ENCODE measurements around the gene PALM. TPM values are rescaled to one million over a fixed set of nuclear protein-coding genes. Genes with fewer than 3 reads are reported as not detected.

Gene PALM
- total and polyA plus RNA-seq, 9 of the 15 experiments (the other 6 are each of a cell fraction or from before 2014, with no cell fraction given): 0.04 to 6.6 (median 1.7) TPM

DNA sequence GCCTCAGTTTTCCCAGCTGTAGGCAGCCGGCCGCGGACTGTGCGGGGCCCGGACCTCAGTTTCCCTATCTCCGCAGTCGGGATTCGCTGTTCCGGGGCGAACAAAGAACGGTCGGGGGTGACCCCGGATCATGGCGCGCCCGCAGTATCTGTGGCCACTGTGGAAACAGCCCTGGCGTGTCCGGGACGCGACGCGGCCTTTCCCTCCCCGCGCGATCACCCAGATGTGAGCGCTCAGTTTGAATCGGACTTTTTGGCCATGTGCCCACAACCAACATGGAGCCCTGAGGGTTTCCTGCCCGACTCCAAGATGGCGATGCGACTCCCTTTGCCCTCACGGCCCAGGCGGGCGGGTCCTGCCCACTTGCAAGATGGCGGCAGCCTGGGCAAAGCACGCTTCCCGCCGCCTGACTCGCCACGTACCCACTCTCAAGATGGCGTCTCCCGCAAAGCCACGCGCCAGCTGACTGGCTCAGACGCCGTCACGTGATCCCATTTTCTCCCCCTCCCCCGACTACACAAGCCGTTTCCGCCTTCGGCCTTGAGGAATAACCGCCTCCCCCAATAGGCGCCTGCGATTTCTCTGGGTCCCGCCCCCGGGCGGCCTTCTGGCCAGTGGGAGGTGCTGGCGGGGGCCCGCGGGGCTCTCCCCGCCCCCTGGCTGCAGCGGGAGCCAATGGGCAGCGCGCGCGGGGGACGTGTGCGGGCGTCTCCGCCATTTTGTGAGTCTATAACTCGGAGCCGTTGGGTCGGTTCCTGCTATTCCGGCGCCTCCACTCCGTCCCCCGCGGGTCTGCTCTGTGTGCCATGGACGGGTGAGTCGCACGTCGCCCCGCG lies 88.2 kb downstream of the PALM start, which contains the start of gene PTBP1 (continued):
- TF ChIP-seq GATAD2A (IDR thresholded peaks at IDR 0.05) (peak; percentile 54; the same call in 1 of the 2 replicates), MYC (IDR thresholded peaks at IDR 0.05; ENCODE audit: low read depth, low read length) (peak; percentile 99), MYC (CRISPR knock-in tag; IDR thresholded peaks at IDR 0.05; ENCODE audit: borderline replicate concordance, low read depth) (peak; percentile 88), HDAC6 (IDR thresholded peaks at IDR 0.05; ENCODE audit: low read depth, low read length) (no peak), MXI1 (IDR thresholded peaks at IDR 0.05; ENCODE audit: low read depth, low read length) (peak; percentile 79), SP2 (IDR thresholded peaks at IDR 0.05; ENCODE audit: extremely low read depth, low read depth, low read length, poor library complexity, severe bottlenecking) (peak; percentile 91), MTA3 (IDR thresholded peaks at IDR 0.05; ENCODE audit: borderline replicate concordance) (peak; percentile 82; the same call in 1 of the 2 replicates), ZEB2 (IDR thresholded peaks at IDR 0.05) (no peak), ZBTB8A (IDR thresholded peaks at IDR 0.05; ENCODE audit: partially characterized antibody) (no peak), C11orf30 (IDR thresholded peaks at IDR 0.05; ENCODE audit: low read depth) (no peak), EWSR1 (IDR thresholded peaks at IDR 0.05; ENCODE audit: borderline replicate concordance, low read depth, partially characterized antibody) (no peak), GATAD2B (IDR thresholded peaks at IDR 0.05; ENCODE audit: borderline replicate concordance) (no peak), LEF1 (IDR thresholded peaks at IDR 0.05) (no peak; the same call in 1 of the 2 replicates), ELF1 (tag; IDR thresholded peaks at IDR 0.05) (peak; percentile 95), FOXA1 (IDR thresholded peaks at IDR 0.05; ENCODE audit: borderline replicate concordance) (no peak), ZNF586 (CRISPR knock-in tag; conservative IDR thresholded peaks at IDR 0.05) (no peak), YBX1 (IDR thresholded peaks at IDR 0.05) (no peak), NFIX (CRISPR knock-in tag; IDR thresholded peaks at IDR 0.05; ENCODE audit: low read depth) (0 out of 2 replicates have a peak, but pooled peaks have one; percentile 17), BRF2 (IDR thresholded peaks at IDR 0.05; ENCODE audit: borderline replicate concordance, insufficient read depth, insufficient read length) (no peak), PYGO2 (tag; IDR thresholded peaks at IDR 0.05) (no peak), HDAC1 (IDR thresholded peaks at IDR 0.05) (peak in 1 of 2 experiments; percentile 58; a peak in 1 of 4 replicates)
- TF ChIP-seq, protein P1, sequence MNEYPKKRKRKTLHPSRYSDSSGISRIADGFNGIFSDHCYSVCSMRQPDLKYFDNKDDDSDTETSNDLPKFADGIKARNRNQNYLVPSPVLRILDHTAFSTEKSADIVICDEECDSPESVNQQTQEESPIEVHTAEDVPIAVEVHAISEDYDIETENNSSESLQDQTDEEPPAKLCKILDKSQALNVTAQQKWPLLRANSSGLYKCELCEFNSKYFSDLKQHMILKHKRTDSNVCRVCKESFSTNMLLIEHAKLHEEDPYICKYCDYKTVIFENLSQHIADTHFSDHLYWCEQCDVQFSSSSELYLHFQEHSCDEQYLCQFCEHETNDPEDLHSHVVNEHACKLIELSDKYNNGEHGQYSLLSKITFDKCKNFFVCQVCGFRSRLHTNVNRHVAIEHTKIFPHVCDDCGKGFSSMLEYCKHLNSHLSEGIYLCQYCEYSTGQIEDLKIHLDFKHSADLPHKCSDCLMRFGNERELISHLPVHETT (CRISPR knock-in tag; conservative IDR thresholded peaks at IDR 0.05 in 1 of 2, IDR thresholded peaks at IDR 0.05 in 1 of 2): peak in 1 of 2 experiments; percentile 92; a peak in 2 of 4 replicates
- TF ChIP-seq, protein P2, sequence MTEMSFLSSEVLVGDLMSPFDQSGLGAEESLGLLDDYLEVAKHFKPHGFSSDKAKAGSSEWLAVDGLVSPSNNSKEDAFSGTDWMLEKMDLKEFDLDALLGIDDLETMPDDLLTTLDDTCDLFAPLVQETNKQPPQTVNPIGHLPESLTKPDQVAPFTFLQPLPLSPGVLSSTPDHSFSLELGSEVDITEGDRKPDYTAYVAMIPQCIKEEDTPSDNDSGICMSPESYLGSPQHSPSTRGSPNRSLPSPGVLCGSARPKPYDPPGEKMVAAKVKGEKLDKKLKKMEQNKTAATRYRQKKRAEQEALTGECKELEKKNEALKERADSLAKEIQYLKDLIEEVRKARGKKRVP (CRISPR knock-in tag; IDR thresholded peaks at IDR 0.05): no peak
- TF ChIP-seq, protein P3, sequence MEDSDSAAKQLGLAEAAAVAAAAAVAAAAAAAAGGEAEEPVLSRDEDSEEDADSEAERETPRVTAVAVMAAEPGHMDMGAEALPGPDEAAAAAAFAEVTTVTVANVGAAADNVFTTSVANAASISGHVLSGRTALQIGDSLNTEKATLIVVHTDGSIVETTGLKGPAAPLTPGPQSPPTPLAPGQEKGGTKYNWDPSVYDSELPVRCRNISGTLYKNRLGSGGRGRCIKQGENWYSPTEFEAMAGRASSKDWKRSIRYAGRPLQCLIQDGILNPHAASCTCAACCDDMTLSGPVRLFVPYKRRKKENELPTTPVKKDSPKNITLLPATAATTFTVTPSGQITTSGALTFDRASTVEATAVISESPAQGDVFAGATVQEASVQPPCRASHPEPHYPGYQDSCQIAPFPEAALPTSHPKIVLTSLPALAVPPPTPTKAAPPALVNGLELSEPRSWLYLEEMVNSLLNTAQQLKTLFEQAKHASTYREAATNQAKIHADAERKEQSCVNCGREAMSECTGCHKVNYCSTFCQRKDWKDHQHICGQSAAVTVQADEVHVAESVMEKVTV (CRISPR knock-in tag; IDR thresholded peaks at IDR 0.05): no peak

Data from K562 (cell line).